GM18511 (cell line): ENCODE measurements around the gene MBP.

Source experiments
- ATAC-seq: cut with Tn5 transposase; IDR thresholded peaks from one replicate; pipeline ENCODE4 v1.9.1; 2021; ENCODE audit warnings: mild to moderate bottlenecking, moderate library complexity; ENCODE audit not compliant: unreplicated experiment

Gene MBP

GRCh38 chr18:77116201-77117080 is 16.1 kb downstream of the MBP start:
- no peak for ATAC-seq

- peak; percentile 5 for ATAC-seq
Measured at GRCh38 chr18:77115192-77115953, 17.2 kb downstream of the MBP start.

GRCh38 chr18:77114415-77115191 is 18.0 kb downstream of the MBP start:
- peak; percentile 96 for ATAC-seq

GRCh38 chr18:77114152-77114414 is 18.5 kb downstream of the MBP start:
- no peak for ATAC-seq

GRCh38 chr18:77113361-77114151 is 19.0 kb downstream of the MBP start:
- ATAC-seq = no peak

GRCh38 chr18:77112747-77113092 is 19.9 kb downstream of the MBP start:
- no peak for ATAC-seq

- ATAC-seq = no peak
Measured at GRCh38 chr18:77111951-77112746, 20.4 kb downstream of the MBP start.

GRCh38 chr18:77111449-77111848 is 21.1 kb downstream of the MBP start:
- ATAC-seq = no peak

GRCh38 chr18:77110936-77111335 is 21.6 kb downstream of the MBP start:
- ATAC-seq = no peak

- ATAC-seq = no peak
Measured at GRCh38 chr18:77110400-77110799, 22.2 kb downstream of the MBP start.

GRCh38 chr18:77109648-77110019 is 22.9 kb downstream of the MBP start:
- no peak for ATAC-seq

- no peak for ATAC-seq
Measured at GRCh38 chr18:77108821-77109647, 23.5 kb downstream of the MBP start.

- peak; percentile 73 for ATAC-seq
Measured at GRCh38 chr18:77108001-77108692, 24.4 kb downstream of the MBP start.

- ATAC-seq = no peak
Measured at GRCh38 chr18:77107292-77107691, 25.3 kb downstream of the MBP start.

- no peak for ATAC-seq
Measured at GRCh38 chr18:77106331-77106730, 26.3 kb downstream of the MBP start.

- no peak for ATAC-seq
Measured at GRCh38 chr18:77105680-77106079, 26.9 kb downstream of the MBP start.

GRCh38 chr18:77105028-77105427 is 27.6 kb downstream of the MBP start:
- ATAC-seq = no peak

- ATAC-seq = no peak
Measured at GRCh38 chr18:77103991-77104531, 28.5 kb downstream of the MBP start.
